Lower lobe of right lung (tissue), 2 donors: ENCODE results near the gene HARS1. TPM values are rescaled to one million over a fixed set of nuclear protein-coding genes. Genes with fewer than 3 reads are reported as not detected.
A peak's percentile ranks its signal among the peaks of the same experiment; 100 is the strongest.

Experiments used
- ATAC-seq, 2 donors: fragments of 200-7000 bp; cut with Tn5 transposase; one replicate each; pipeline ENCODE4 v1.9.1; 2020 to 2022; ENCODE audit warnings: mild to moderate bottlenecking in 2 of 2, moderate library complexity in 2 of 2
- DNase-seq: peaks from one replicate; pipeline ENCODE4 v3.0.0-alpha.2; 2020
- H3K27ac ChIP-seq: fragments of 200-600 bp; one replicate; pipeline ENCODE4 v1.8.0; 2022
- H3K27me3 ChIP-seq: fragments of 200-600 bp; one replicate; pipeline ENCODE4 v1.8.0; 2022; ENCODE audit warnings: low read depth
- H3K36me3 ChIP-seq: fragments of 200-600 bp; one replicate; pipeline ENCODE4 v1.8.0; 2022; ENCODE audit warnings: mild to moderate bottlenecking
- H3K4me1 ChIP-seq: fragments of 200-600 bp; one replicate; pipeline ENCODE4 v1.8.0; 2022
- H3K4me3 ChIP-seq: fragments of 200-600 bp; one replicate; pipeline ENCODE4 v1.8.0; 2022; ENCODE audit warnings: mild to moderate bottlenecking
- H3K9me3 ChIP-seq: fragments of 200-600 bp; one replicate; pipeline ENCODE4 v1.8.0; 2022
- CTCF ChIP-seq: fragments of 200-600 bp; IDR thresholded peaks from one replicate; pipeline ENCODE4 v1.8.0; 2022; ENCODE audit warnings: antibody characterized with exemption, mild to moderate bottlenecking
- intact Hi-C: fragments of 100-400 bp; cut with DNase I; formaldehyde crosslinking; loops from one replicate; pipeline ENCODE4 v1.11.0; 2022
- total RNA-seq: library from RNA; stranded (reverse); fragmentation: NEBNext Ultra II Directional; extraction: Animal tissue kit (Norgen Biotek cat#: 25700); gene quantifications from one replicate; pipeline ENCODE4 v1.2.1, GENCODE V29; 2021
- donor health status: DM: no; HTN: yes; CAD: no; lungs with severe emphysema.

Gene HARS1
- total RNA-seq, 1 donor from 2014 or later: 44.5 TPM

GRCh38 chr5:140707812-140708211, 16.6 kb upstream of the HARS1 start:
- no peak for TF ChIP-seq CTCF
- Histone ChIP-seq H3K36me3 (peaks cover 50% of the 10 kb centered on the region), H3K4me3 (no peak overlapping the region), H3K9me3 (no peaks in the 10 kb centered on the region), H3K27me3 (no peaks in the 10 kb centered on the region), H3K27ac (no peak overlapping the region), H3K4me1 (no peaks in the 10 kb centered on the region)
- no peak for DNase-seq
- ATAC-seq: no peak
- intact Hi-C loops: no loop called here

GRCh38 chr5:140700177-140701144, 9.3 kb upstream of the HARS1 start, which contains the start of gene ZMAT2:
TSS of gene ZMAT2 (plus strand) at chr5:140700447. CDS start at chr5:140700461, 14 bp downstream.
- Histone ChIP-seq H3K4me1 (peaks cover 14% of the 10 kb centered on the region), H3K4me3 (peak within 1 kb of the TSS; percentile 71), H3K9me3 (no peaks in the 10 kb centered on the region), H3K27ac (peak within 1 kb of the TSS; percentile 76), H3K27me3 (no peaks in the 10 kb centered on the region), H3K36me3 (peaks cover 85% of the 10 kb centered on the region)
- ATAC-seq: peak; percentile 99
- TF ChIP-seq CTCF: no peak
- intact Hi-C loops: no loop called here
- peak; percentile 96 for DNase-seq

DNA sequence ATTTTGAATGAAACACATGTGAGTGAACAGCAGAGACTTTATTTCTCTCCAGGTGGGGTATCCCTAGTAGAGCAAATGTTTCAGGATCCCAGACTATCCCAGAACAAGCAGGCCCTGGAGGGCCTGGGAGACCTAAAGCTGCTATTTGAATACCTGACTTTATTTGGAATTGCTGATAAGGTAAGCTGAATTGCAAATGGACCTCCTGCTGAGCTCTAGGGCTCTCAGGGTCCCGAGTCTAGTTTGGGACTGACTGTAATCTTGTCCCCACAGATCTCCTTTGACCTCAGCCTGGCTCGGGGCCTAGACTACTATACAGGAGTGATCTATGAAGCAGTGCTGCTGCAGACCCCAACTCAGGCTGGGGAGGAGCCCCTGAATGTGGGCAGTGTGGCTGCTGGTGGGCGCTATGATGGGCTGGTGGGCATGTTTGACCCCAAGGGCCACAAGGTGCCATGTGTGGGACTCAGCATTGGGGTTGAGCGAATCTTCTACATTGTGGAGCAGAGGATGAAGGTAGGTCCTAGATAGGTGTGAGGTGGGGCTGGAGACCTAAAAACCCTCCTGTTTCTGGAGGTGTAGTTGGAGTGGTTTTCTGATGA, 5.8 kb upstream of the HARS1 start:
- H3K27ac ChIP-seq: no peak overlapping the region
- DNase-seq (no peak), ATAC-seq (no peak)
- no peaks in the 10 kb centered on the region for H3K9me3 ChIP-seq
- H3K4me3 ChIP-seq: no peak overlapping the region
- peaks cover 76% of the 10 kb centered on the region for H3K36me3 ChIP-seq
- intact Hi-C loops: no loop called here
- peaks cover 32% of the 10 kb centered on the region for H3K4me1 ChIP-seq
- no peaks in the 10 kb centered on the region for H3K27me3 ChIP-seq
- TF ChIP-seq CTCF: no peak

DNA sequence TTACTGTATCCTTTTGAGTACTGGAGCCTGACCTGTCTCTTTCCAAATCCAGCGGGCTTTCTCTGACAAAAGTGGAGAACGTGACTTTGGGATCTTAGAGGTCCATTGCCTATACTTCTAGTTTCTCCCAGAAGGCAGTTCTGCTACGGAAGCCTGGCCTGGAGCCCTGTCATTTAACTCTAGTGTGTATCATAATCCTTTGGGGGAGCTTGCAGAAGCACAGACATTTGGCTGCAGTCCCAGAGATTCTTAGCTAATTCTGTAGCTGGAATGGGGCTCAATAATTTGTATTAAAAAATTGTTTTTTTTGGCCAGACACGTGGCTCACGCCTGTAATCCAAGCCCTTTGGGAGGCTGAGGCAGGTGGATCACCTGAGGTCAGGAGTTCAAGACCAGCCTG, 3.1 kb upstream of the HARS1 start:
- H3K27ac ChIP-seq: no peak overlapping the region
- H3K4me1 ChIP-seq: peaks cover 35% of the 10 kb centered on the region
- peaks cover 65% of the 10 kb centered on the region for H3K36me3 ChIP-seq
- no peaks in the 10 kb centered on the region for H3K27me3 ChIP-seq
- H3K9me3 ChIP-seq: no peaks in the 10 kb centered on the region
- no peak for DNase-seq
- TF ChIP-seq CTCF: no peak
- intact Hi-C loops: no loop called here
- no peak overlapping the region for H3K4me3 ChIP-seq
- no peak for ATAC-seq

- ATAC-seq: peak in 1 of 2 donors; percentile 1
These were observed 716 bp downstream of the HARS1 start for GRCh38 chr5:140690376-140690932.

More at GRCh38 chr5:140690376-140690932, 716 bp downstream of the HARS1 start:
- no peak for TF ChIP-seq CTCF
- Histone ChIP-seq H3K27ac (peak overlapping the region; percentile 92), H3K27me3 (no peaks in the 10 kb centered on the region), H3K9me3 (no peaks in the 10 kb centered on the region), H3K4me3 (peak overlapping the region; percentile 97), H3K36me3 (peaks cover 62% of the 10 kb centered on the region), H3K4me1 (peaks cover 35% of the 10 kb centered on the region)
- intact Hi-C loops: no loop called here
- no peak for DNase-seq
